Endothelial cell of umbilical vein (primary cell): Measurements from ENCODE around the gene AJAP1. TPM values are rescaled to one million over a fixed set of nuclear protein-coding genes. Genes with fewer than 3 reads are reported as not detected.

Experiments used
- BruUV-seq: library from RNA; stranded (reverse); fragments of 400-500 nt; replicated peaks from 2 replicates; lab custom pipeline; 2021; lab: Mats Ljungman, UMichigan
- CTCF ChIA-PET: fragments of 300-600, 350-600 bp; sonication (Branson Sonifier 250); formaldehyde crosslinking; loops from one replicate; lab custom pipeline; 2021; ENCODE audit warnings: antibody characterized with exemption, inconsistent platforms; lab: Charles Lee
- POLR2A ChIA-PET: fragments of 300-600, 350-600 bp; sonication (Branson Sonifier 250); formaldehyde crosslinking; loops from one replicate; lab custom pipeline; 2021; ENCODE audit warnings: antibody characterized with exemption, inconsistent platforms; lab: Charles Lee
- DNase-seq: peaks from one replicate; pipeline ENCODE4 v3.0.0-alpha.2; 2011; ENCODE audit warnings: low read depth, low spot score
- FAIRE-seq: peaks from 2 replicates; lab custom pipeline; 2011; peaks lifted over from hg19 to GRCh38; lab: Jason Lieb, UNC
- H2AFZ ChIP-seq: 2 replicates; pipeline ENCODE4 v1.6.0; 2012; ENCODE audit warnings: low read depth, low read length, control low read depth, inconsistent platforms
- H3K27ac ChIP-seq: 2 replicates; pipeline ENCODE4 v1.5.1; 2011; ENCODE audit warnings: low read depth, mild to moderate bottlenecking, control low read depth, low read length, moderate library complexity; ENCODE audit not compliant: insufficient read depth
- H3K27me3 ChIP-seq, 2 experiments: 2 replicates each; pipeline versions ENCODE4 v1.6.0 to v1.6.1; 2011; ENCODE audit warnings: low read length in 2 of 2, mixed read lengths in 1 of 2; ENCODE audit not compliant: control insufficient read depth in 2 of 2, insufficient read depth in 2 of 2
- H3K36me3 ChIP-seq, 2 experiments: 2 replicates in 1 of 2; 3 replicates in 1 of 2; pipeline ENCODE4 v1.5.1; 2011; ENCODE audit warnings: low read length in 2 of 2, mild to moderate bottlenecking in 1 of 2, moderate library complexity in 1 of 2; ENCODE audit not compliant: control insufficient read depth in 2 of 2, insufficient read depth in 2 of 2; ENCODE audit errors: extremely low read depth in 1 of 2
- H3K4me1 ChIP-seq: 3 replicates; pipeline ENCODE4 v1.5.1; 2011; ENCODE audit warnings: mild to moderate bottlenecking, low read length; ENCODE audit not compliant: control insufficient read depth, insufficient read depth; ENCODE audit errors: extremely low read depth
- H3K4me2 ChIP-seq: 2 replicates; pipeline ENCODE4 v1.6.1; 2011; ENCODE audit warnings: low read length, control low read depth, mixed read lengths; ENCODE audit not compliant: insufficient read depth
- H3K4me3 ChIP-seq, 3 experiments: fragments of 200-600 bp in 1 of 3; sonication (generic), shearing (Covaris generic) in 1 of 3; replicated peaks in 1 of 3; 2 replicates each; pipeline ENCODE4 v1.5.1; 2011 to 2016; ENCODE audit warnings: control low read depth in 3 of 3, low read length in 3 of 3, mild to moderate bottlenecking in 2 of 3, inconsistent platforms in 1 of 3, low read depth in 1 of 3, moderate library complexity in 1 of 3; ENCODE audit not compliant: insufficient read depth in 1 of 3
- H3K79me2 ChIP-seq: 2 replicates; pipeline ENCODE4 v1.6.0; 2012; ENCODE audit warnings: low read length, inconsistent platforms; ENCODE audit not compliant: control insufficient read depth, insufficient read depth
- H3K9ac ChIP-seq: replicated peaks from 2 replicates; pipeline ENCODE3; 2011; ENCODE audit warnings: low read length, control low read depth; ENCODE audit not compliant: insufficient read depth; ENCODE audit errors: extremely low read depth
- H3K9me1 ChIP-seq: replicated peaks from 3 replicates; pipeline ENCODE4 v1.6.0; 2011; ENCODE audit warnings: mild to moderate bottlenecking, low read length; ENCODE audit not compliant: control insufficient read depth, insufficient read depth; ENCODE audit errors: extremely low read depth
- H3K9me3 ChIP-seq: replicated peaks from 2 replicates; pipeline ENCODE4 v1.5.1; 2012; ENCODE audit warnings: low read length, inconsistent platforms; ENCODE audit not compliant: control insufficient read depth, insufficient read depth
- H4K20me1 ChIP-seq: replicated peaks from 2 replicates; pipeline ENCODE3; 2011; ENCODE audit warnings: mild to moderate bottlenecking, low read length; ENCODE audit not compliant: control insufficient read depth, insufficient read depth; ENCODE audit errors: extremely low read depth
- EZH2 ChIP-seq: IDR thresholded peaks from 2 replicates; pipeline ENCODE4 v1.6.1; 2012; ENCODE audit warnings: borderline replicate concordance, low read depth, mild to moderate bottlenecking, moderate library complexity, low read length, inconsistent platforms; ENCODE audit not compliant: severe bottlenecking
- FOS ChIP-seq: IDR thresholded peaks from 2 replicates; pipeline ENCODE4 v1.6.1; 2011; ENCODE audit warnings: mild to moderate bottlenecking, low read length, moderate library complexity, borderline replicate concordance; ENCODE audit not compliant: insufficient read depth
- GATA2 ChIP-seq: IDR thresholded peaks from 2 replicates; pipeline ENCODE4 v1.7.0; 2011; ENCODE audit warnings: low read depth, mild to moderate bottlenecking, moderate library complexity, mixed read lengths, low read length; ENCODE audit not compliant: insufficient read length, insufficient read depth
- JUN ChIP-seq: IDR thresholded peaks from 2 replicates; pipeline ENCODE4 v1.6.1; 2011; ENCODE audit warnings: borderline replicate concordance, low read depth; ENCODE audit not compliant: insufficient read length, insufficient read depth
- MYC ChIP-seq: IDR thresholded peaks from one replicate; pipeline ENCODE4 v1.6.1; 2011; ENCODE audit warnings: mild to moderate bottlenecking, low read depth, low read length
- POLR2A ChIP-seq: IDR thresholded peaks from 2 replicates; pipeline ENCODE4 v1.6.1; 2012; ENCODE audit warnings: low read depth, mild to moderate bottlenecking, control low read depth, low read length
- POLR2AphosphoS5 ChIP-seq: IDR thresholded peaks from 2 replicates; pipeline ENCODE4 v1.6.1; 2012; ENCODE audit warnings: low read depth, mild to moderate bottlenecking, control low read depth, low read length, moderate library complexity; ENCODE audit not compliant: insufficient read depth
- dilution Hi-C: fragments of 300-500 bp; cut with MboI; formaldehyde crosslinking; loops from one replicate; pipeline ENCODE4 v1.15.0; 2019; ENCODE audit warnings: low sequenced_read_pairs; ENCODE audit not compliant: extremely low pct_ligation_motif_present
- intact Hi-C: fragments of 100-400 bp; cut with micrococcal nuclease; formaldehyde crosslinking; loops from one replicate; pipeline ENCODE4 v1.10.0; 2022
- polyA plus RNA-seq, 4 experiments: library from polyadenylated mRNA; depleted of rRNA in 3 of 4; stranded (reverse) in 3 of 4; unstranded in 1 of 4; fragments of >200 nt; gene quantifications; 2 replicates each; pipeline versions ENCODE4 v1.2.1 to v1.2.3, GENCODE V29; 2011 to 2012; ENCODE audit warnings: missing spikeins in 1 of 4
- total RNA-seq: library from RNA; stranded (reverse); gene quantifications from 2 replicates; pipeline ENCODE4 v1.2.3, GENCODE V29; 2021
- TF ChIP-seq, protein P1 (sequence below), 2 donors: IDR thresholded peaks; 1 replicate in 1 of 2; 2 replicates in 1 of 2; pipeline ENCODE4 v1.5.1; 2011; ENCODE audit warnings: low read length in 2 of 2, mild to moderate bottlenecking in 2 of 2, moderate library complexity in 2 of 2, control low read depth in 1 of 2, inconsistent platforms in 1 of 2, low read depth in 1 of 2; ENCODE audit not compliant: insufficient read depth in 1 of 2; ENCODE audit errors: extremely low read depth in 1 of 2
- TF ChIP-seq, protein P2 (sequence below): IDR thresholded peaks from 2 replicates; pipeline ENCODE4 v1.6.1; 2011; ENCODE audit not compliant: insufficient read depth, insufficient read length

AJAP1 gene
- total and polyA plus RNA-seq, 2 donors (not counting 3 experiments of a cell fraction or from before 2014, with no cell fraction given), result not detected

DNA sequence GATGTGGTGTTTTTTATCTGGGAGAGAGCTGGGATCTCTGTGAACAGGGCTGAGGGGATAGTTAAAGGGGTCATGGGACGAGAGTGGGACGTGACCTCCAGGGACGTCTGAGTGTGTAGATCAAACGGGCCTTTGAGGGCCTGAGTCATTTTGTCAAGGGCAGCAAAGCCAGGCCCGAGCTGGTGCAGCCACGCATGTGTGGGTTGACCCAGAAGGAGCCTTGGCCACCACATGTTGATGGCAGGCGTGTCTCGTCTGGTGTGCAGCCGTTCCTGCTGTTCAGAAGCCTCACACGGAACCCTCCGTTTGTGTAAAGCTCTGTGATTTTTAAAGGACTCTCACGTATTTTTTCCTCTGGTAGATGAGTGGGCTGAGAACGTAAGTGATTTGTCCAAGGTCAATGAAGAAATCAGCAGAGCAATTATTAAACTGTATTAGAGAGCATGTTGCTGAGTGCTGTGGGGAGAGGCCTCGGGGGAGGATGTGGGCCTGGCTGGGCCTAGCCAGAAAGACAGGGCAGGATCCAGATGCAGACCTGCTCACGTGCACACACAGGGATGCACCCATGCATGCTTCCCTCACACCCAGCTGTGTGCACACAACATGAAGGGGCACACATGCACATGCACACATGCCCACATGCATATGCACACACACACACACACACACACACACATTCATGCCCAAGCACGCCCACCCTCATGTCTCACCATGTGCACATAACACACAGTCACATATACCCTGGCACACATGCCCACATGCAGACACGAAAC is 89.8 kb downstream of the AJAP1 start:
- intact Hi-C loops, result no loop called here
- Histone ChIP-seq H3K4me2 (no peak overlapping the region), H3K36me3 (no peaks in the 10 kb centered on the region), H3K9me1 (no peaks in the 10 kb centered on the region), H2AFZ (no peak overlapping the region), H3K4me3 (no peak overlapping the region), H3K9me3 (peaks cover 2% of the 10 kb centered on the region), H3K27me3 (no peaks in the 10 kb centered on the region), H3K27ac (no peak overlapping the region), H3K9ac (no peak overlapping the region), H3K4me1 (no peaks in the 10 kb centered on the region), H4K20me1 (no peaks in the 10 kb centered on the region), H3K79me2 (no peaks in the 10 kb centered on the region)
- BruUV-seq, result no TSS peak
- POLR2A ChIA-PET, result no interaction called here
- CTCF ChIA-PET, result no interaction called here
- FAIRE-seq (no peak), DNase-seq (no peak)
- TF ChIP-seq, protein P1, sequence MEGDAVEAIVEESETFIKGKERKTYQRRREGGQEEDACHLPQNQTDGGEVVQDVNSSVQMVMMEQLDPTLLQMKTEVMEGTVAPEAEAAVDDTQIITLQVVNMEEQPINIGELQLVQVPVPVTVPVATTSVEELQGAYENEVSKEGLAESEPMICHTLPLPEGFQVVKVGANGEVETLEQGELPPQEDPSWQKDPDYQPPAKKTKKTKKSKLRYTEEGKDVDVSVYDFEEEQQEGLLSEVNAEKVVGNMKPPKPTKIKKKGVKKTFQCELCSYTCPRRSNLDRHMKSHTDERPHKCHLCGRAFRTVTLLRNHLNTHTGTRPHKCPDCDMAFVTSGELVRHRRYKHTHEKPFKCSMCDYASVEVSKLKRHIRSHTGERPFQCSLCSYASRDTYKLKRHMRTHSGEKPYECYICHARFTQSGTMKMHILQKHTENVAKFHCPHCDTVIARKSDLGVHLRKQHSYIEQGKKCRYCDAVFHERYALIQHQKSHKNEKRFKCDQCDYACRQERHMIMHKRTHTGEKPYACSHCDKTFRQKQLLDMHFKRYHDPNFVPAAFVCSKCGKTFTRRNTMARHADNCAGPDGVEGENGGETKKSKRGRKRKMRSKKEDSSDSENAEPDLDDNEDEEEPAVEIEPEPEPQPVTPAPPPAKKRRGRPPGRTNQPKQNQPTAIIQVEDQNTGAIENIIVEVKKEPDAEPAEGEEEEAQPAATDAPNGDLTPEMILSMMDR (IDR thresholded peaks at IDR 0.05; ENCODE audit: extremely low read depth in 1 of 2, insufficient read depth in 1 of 2, low read depth in 1 of 2, low read length in 2 of 2), result no peak
- TF ChIP-seq POLR2AphosphoS5 (no peak), GATA2 (no peak), JUN (no peak), EZH2 (no peak), MYC (no peak), FOS (no peak), POLR2A (no peak)
- TF ChIP-seq, protein P2, sequence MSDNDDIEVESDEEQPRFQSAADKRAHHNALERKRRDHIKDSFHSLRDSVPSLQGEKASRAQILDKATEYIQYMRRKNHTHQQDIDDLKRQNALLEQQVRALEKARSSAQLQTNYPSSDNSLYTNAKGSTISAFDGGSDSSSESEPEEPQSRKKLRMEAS, result no peak
- dilution Hi-C loops, result no loop called here
